Tibial nerve (tissue), 3 donors: Measurements from ENCODE around the gene TTC22.
A peak's percentile ranks its signal among the peaks of the same experiment; 100 is the strongest.

ENCODE experiments used
- POLR2A ChIP-seq, 2 donors: fragments of 450-650 bp; IDR thresholded peaks; one replicate each; pipeline ENCODE4 v1.6.1; 2017; ENCODE audit warnings: antibody characterized with exemption in 2 of 2, mild to moderate bottlenecking in 2 of 2, moderate library complexity in 2 of 2
- TF ChIP-seq, protein P1 (sequence below), 5 experiments: fragments of 200-600 bp in 3 of 5; fragments of 450-650 bp in 2 of 5; sonication (generic) in 3 of 5; IDR thresholded peaks; one replicate each; pipeline ENCODE4 v1.5.1; 2016 to 2019; ENCODE audit warnings: antibody characterized with exemption in 5 of 5, mild to moderate bottlenecking in 3 of 5, moderate library complexity in 2 of 5

DNA sequence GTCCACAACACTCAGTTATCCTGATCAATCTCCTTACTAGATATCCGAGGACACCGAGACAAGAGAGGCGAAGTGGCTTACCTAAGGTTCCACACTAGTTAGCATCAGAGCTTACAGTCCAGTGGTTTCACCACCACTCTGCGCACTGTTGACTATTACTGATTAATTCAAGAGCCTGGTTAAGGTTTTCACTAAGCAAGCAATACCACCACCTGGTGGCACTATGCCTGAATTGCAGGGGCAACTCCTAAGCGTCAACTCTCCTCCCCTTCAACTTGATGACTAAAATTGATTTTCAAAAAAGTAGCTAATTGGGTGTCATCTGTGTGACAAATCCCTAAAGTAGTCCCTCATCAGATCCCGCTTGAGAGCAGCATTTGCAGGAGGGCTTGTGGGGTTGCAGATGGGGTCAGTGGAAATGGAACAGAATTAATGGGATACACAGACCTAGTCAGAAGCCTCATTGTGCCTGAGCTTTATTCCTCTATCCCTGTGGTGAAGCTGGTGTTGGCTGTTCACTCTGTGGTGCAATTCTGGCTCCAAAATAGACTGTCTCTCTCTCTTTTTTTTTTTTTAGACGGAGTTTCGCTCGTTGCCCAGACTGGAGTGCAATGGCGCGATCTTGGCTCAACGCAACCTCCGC lies 9.1 kb downstream of the TTC22 start:
- TF ChIP-seq, protein P1, sequence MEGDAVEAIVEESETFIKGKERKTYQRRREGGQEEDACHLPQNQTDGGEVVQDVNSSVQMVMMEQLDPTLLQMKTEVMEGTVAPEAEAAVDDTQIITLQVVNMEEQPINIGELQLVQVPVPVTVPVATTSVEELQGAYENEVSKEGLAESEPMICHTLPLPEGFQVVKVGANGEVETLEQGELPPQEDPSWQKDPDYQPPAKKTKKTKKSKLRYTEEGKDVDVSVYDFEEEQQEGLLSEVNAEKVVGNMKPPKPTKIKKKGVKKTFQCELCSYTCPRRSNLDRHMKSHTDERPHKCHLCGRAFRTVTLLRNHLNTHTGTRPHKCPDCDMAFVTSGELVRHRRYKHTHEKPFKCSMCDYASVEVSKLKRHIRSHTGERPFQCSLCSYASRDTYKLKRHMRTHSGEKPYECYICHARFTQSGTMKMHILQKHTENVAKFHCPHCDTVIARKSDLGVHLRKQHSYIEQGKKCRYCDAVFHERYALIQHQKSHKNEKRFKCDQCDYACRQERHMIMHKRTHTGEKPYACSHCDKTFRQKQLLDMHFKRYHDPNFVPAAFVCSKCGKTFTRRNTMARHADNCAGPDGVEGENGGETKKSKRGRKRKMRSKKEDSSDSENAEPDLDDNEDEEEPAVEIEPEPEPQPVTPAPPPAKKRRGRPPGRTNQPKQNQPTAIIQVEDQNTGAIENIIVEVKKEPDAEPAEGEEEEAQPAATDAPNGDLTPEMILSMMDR (IDR thresholded peaks at IDR 0.05) = peak in 1 of 5 experiments; percentile 22
- TF ChIP-seq POLR2A (IDR thresholded peaks at IDR 0.05) = no peak
